Fibroblast of villous mesenchyme (primary cell): ENCODE data around the gene TSKS. TPM values are rescaled to one million over a fixed set of nuclear protein-coding genes. Genes with fewer than 3 reads are reported as not detected.
A peak's percentile ranks its signal among the peaks of the same experiment; 100 is the strongest.

Experiments used
- DNase-seq: peaks from one replicate; pipeline ENCODE4 v3.0.0-alpha.2; 2010; ENCODE audit warnings: low read depth
- H3K4me3 ChIP-seq: 2 replicates; pipeline ENCODE4 v1.5.1; 2011; ENCODE audit warnings: low read depth, mild to moderate bottlenecking, low read length
- total RNA-seq: library from RNA; depleted of rRNA; stranded (reverse); fragments of >200 nt; gene quantifications from 2 replicates; pipeline ENCODE4 v1.2.3, GENCODE V29; 2012
- TF ChIP-seq, protein P1 (sequence below): IDR thresholded peaks from 2 replicates; pipeline ENCODE4 v1.5.1; 2012; ENCODE audit warnings: low read depth, mild to moderate bottlenecking, low read length; ENCODE audit not compliant: insufficient read depth

Gene TSKS
- total RNA-seq, 1 donor, result 0.43 TPM

DNA sequence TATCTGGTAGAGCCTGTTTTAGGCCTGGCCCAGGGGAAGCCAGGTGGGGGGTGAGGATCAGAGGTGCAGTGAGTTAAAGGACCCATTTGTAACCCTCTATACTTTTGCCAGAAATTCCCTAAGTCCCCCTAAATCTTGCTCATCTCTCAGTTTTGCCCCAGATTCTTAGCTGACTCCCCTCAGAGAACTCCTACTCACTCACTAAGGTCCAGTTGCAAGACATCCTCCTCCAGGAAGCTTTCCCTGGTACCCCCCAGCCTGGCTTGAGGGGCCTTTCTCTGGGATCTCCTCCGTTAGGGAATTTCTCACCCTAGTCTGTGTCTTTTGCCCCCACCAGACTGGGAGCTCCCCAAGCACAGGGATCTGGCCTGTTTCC is 1.9 kb downstream of the TSKS start:
- no peak overlapping the region for H3K4me3 ChIP-seq
- DNase-seq, result no peak

DNA sequence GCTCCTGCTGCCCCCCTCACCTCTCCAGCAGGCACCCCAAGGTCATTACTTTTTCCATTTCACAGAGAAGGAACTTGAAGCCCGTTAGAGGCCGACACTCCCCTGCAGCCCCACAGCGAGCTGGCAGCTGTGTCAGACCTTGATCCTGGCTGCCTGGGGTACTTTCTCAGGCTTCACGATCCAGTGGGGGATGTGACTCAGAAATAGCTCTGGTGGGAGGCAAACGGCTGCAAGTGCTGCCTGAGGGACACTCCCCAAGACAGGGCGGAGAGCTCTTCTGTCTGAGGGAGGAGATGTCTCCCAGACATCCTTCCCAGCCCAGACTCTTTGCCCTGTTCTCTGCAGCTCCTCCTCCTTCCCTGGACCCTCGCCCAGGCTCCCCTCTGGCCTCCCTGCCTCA is 4.8 kb downstream of the TSKS start:
- TF ChIP-seq, protein P1, sequence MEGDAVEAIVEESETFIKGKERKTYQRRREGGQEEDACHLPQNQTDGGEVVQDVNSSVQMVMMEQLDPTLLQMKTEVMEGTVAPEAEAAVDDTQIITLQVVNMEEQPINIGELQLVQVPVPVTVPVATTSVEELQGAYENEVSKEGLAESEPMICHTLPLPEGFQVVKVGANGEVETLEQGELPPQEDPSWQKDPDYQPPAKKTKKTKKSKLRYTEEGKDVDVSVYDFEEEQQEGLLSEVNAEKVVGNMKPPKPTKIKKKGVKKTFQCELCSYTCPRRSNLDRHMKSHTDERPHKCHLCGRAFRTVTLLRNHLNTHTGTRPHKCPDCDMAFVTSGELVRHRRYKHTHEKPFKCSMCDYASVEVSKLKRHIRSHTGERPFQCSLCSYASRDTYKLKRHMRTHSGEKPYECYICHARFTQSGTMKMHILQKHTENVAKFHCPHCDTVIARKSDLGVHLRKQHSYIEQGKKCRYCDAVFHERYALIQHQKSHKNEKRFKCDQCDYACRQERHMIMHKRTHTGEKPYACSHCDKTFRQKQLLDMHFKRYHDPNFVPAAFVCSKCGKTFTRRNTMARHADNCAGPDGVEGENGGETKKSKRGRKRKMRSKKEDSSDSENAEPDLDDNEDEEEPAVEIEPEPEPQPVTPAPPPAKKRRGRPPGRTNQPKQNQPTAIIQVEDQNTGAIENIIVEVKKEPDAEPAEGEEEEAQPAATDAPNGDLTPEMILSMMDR, result no peak
- peak; percentile 68 for DNase-seq
- H3K4me3 ChIP-seq, result no peak overlapping the region

More for the DNA sequence above, 1.9 kb downstream of the TSKS start:
- TF ChIP-seq, protein P1, result no peak

DNA sequence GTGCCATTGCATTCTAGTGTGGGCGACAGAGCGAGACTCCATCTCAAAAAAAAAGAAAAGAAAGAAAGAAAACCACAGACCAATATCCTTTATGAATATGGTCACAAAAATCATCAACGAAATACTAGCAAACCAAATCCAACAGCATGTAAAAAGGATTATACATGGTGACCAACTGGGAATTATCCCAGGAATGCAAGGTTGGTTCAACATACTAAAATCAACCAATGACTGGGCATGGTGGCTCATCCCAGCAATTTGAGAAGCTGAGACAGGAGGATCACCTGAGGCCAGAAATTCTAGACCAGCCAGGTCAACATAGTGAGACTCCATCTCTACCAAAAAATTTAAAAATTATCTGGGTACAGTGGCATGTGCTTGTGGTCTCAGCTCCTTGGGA is 7.2 kb downstream of the TSKS start:
- TF ChIP-seq, protein P1, result no peak
- no peak for DNase-seq
- H3K4me3 ChIP-seq, result no peak overlapping the region

DNA sequence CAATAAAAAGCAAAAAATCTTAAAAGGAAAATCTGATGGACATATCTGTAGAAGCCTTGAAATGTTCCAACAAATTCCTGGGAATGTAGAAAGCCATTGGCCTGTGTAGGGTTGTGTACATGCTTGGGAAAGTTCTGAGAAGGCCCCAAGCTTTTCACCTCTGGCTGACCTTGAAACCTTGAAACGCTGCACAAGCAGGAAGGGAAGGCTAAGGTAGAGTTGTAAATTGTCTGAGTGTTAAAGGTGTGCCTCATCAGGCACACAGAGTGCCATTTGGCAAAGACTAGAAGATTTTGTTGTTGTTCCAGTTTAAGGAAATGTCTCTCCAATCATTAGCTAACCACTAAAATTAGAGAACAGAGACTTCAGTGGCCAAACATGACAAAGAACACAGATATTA is 10.4 kb downstream of the TSKS start:
- H3K4me3 ChIP-seq, result no peak overlapping the region
- TF ChIP-seq, protein P1, result no peak
- DNase-seq, result no peak

DNA sequence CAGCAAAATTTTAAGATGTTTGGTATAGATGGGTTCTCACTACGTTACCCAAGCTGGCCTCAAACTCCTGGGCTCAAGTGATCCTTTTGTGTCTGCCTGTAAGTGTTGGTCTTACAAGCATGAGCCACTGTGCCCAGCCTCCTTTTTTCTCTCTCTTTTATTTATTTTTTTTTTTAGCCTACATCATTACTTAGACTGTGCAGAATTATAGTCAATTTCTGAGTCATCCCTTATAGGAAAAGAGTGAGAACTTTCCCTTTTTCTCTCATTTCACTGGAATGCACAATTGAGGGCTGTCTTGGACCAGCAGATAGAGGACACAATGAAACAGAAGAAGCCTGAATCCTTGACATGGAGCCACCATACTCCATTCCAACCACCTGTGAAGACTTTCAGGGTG is 13.3 kb downstream of the TSKS start:
- TF ChIP-seq, protein P1, result no peak
- no peak overlapping the region for H3K4me3 ChIP-seq
- DNase-seq, result no peak

DNA sequence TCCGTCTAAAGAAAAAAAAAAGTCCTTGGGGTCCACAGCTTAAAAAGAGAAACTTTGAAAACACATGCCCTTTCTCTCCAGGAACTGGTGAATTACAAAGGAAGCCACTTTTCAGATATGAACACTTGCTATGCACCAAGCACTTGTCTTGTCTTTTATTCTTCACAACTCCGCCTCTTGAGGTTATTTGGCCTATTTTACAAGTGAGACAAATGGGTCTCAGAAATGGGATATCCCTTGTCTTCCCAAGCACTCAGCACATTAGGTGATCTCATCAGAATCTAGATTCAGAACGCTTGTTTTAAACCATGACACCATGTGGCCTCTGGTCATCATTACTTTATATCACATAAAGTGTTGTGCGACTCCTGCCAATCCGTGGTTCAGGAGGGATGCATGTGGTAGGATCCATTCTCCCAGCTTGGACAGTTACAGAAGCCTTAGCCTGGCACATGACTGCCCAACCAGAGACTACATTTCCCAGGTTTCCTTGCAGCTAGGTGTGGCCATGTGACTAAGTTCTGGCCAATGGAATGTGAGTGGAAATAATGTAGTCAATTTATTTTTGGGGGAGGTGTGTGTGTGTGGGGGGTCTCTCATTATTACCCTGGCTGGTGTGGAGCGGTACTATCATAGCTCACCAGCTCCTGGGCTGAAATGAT is 13.9 kb downstream of the TSKS start:
- peak; percentile 28 for DNase-seq
- TF ChIP-seq, protein P1, result no peak
- no peak overlapping the region for H3K4me3 ChIP-seq
